K562 treated with DMSO at 1 percent for 24 hours (cell line): Measurements from ENCODE around the gene BTF3. TPM values are rescaled to one million over a fixed set of nuclear protein-coding genes. Genes with fewer than 3 reads are reported as not detected.

Experiments used
- total RNA-seq: library from RNA; unstranded; fragments of 300-600 nt; gene quantifications from 2 replicates; pipeline ENCODE4 v1.2.3, GENCODE V29; 2022; ENCODE audit warnings: low read depth; ENCODE audit not compliant: insufficient read depth

Gene BTF3
- 569 and 580 TPM in 2 replicates for total RNA-seq

DNA sequence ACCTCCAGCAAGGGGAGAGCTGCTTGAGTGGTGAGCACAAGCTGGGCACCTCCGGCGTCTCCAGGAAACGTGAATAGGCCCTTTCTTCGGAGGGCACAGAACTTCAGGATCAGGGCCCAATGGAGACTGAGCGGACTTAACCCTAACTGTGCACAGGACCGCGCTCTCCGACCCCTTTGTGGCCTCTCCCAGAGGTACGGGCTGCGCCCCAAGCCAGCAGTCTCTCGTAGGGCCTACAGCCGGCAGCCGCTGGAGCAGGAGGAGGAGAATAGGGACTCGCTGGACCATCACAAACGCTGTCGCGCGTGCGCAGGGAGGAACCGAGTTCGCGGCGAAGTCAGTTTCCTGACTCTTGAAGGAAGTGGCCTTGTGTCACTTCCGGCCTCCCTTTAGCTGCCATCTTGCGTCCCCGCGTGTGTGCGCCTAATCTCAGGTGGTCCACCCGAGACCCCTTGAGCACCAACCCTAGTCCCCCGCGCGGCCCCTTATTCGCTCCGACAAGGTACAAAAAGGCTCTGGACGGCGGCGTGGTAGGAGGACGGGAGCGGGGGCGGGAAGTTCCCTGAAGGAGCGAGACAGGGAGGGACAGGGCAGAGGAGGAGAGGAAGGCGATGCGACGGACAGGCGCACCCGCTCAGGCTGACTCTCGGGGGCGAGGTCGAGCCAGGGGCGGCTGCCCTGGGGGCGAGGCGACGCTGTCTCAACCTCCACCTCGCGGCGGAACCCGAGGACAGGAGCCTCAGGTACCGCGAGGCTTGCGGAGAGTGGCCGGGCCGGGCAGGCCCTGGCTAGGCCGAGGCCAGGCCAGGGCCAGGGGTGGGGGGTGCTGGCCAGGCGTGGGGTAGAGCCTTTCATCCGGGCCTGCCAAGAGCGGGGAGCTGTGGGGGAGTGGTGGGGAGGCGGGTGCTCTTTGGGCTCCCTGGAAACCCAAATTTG is at the start of gene BTF3:
TSS of gene BTF3 (plus strand) at position 386 of the 936 bp plus-strand sequence. CDS start at position 612, 226 bp downstream.

DNA sequence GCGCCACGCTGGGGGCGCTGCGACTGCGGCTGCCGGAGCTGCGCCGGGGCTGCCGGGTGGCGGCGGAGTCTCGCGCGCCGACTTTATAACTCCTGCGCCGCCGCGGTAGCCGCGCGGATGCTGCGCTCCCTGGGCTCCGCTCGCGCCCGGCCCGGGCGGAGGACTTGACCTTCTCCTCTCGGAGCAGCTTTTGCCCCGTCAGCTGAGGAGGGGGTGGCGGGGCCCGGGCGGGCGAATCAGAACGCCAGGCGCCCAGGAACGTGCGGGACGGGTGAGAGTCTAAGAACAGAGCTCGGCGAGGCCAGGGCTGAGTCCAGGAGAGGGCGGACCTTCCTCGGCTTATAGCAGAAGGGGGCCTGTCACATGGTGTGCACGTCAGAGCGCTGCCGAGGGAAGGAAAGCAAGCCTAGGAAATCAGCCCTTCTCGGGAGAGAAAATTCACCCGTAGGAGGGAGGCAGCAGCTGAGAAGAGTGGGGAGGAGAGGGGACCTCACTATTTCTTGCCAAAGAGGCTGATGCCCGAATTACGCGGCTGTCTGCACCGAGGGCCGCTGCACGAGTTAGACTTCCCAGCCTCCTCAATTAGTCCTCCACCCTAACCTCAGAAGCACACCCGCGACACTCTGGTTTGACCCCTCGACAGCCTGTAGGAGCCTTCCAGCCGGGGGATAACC is 49.6 kb upstream of the BTF3 start, which contains the start of gene FOXD1:
TSS of gene FOXD1 (minus strand) at position 315 of the 674 bp plus-strand sequence. CDS start 415 bp downstream, outside the sequence.

Other genes with a start within 250 kb of the BTF3 start
- 0.28 and 0.63 TPM in 2 replicates for gene FOXD1, start 49.7 kb upstream of the BTF3 start, total RNA-seq
- gene ANKRA2, start 67.2 kb downstream of the BTF3 start, total RNA-seq: 11.0 and 14.3 TPM in 2 replicates
- 2.5 and 4.8 TPM in 2 replicates for gene UTP15, start 67.3 kb downstream of the BTF3 start, total RNA-seq
- not detected in 2 replicates for gene ARHGEF28, start 127.8 kb downstream of the BTF3 start, total RNA-seq